Measurements from ENCODE around the gene NEDD4L.

Gene NEDD4L

GRCh38 chr18:58427321-58427720 is 383.3 kb downstream of the NEDD4L start (continued):
- no peak for TF ChIP-seq ZBTB11 (tag by site-specific recombination; conservative IDR thresholded peaks at IDR 0.05; ENCODE audit: low read depth)
- no peak for TF ChIP-seq ZNF548 (tag by site-specific recombination; IDR thresholded peaks at IDR 0.05)
- no peak for TF ChIP-seq ZNF174 (tag by site-specific recombination; IDR thresholded peaks at IDR 0.05)
- TF ChIP-seq ZNF791 (tag by site-specific recombination; IDR thresholded peaks at IDR 0.05) = no peak
- no peak for TF ChIP-seq ZNF654 (tag by site-specific recombination; IDR thresholded peaks at IDR 0.05; ENCODE audit: low read depth)
- TF ChIP-seq MEIS1 (CRISPR knock-in tag; IDR thresholded peaks at IDR 0.05; ENCODE audit: borderline replicate concordance) = no peak

- ChIA-PET POLR2A (no interaction called here), CTCF (no interaction called here)
- TF ChIP-seq ZNF664 (tag by site-specific recombination; IDR thresholded peaks at IDR 0.05) = no peak
- TF ChIP-seq BCL6B (tag by site-specific recombination; IDR thresholded peaks at IDR 0.05) = no peak
- TF ChIP-seq PRDM4 (tag by site-specific recombination; IDR thresholded peaks at IDR 0.05) = no peak
- TF ChIP-seq, protein P1, sequence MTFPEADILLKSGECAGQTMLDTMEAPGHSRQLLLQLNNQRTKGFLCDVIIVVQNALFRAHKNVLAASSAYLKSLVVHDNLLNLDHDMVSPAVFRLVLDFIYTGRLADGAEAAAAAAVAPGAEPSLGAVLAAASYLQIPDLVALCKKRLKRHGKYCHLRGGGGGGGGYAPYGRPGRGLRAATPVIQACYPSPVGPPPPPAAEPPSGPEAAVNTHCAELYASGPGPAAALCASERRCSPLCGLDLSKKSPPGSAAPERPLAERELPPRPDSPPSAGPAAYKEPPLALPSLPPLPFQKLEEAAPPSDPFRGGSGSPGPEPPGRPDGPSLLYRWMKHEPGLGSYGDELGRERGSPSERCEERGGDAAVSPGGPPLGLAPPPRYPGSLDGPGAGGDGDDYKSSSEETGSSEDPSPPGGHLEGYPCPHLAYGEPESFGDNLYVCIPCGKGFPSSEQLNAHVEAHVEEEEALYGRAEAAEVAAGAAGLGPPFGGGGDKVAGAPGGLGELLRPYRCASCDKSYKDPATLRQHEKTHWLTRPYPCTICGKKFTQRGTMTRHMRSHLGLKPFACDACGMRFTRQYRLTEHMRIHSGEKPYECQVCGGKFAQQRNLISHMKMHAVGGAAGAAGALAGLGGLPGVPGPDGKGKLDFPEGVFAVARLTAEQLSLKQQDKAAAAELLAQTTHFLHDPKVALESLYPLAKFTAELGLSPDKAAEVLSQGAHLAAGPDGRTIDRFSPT (tag by site-specific recombination; IDR thresholded peaks at IDR 0.05) = no peak
- peak; percentile 22; the same call in 1 of the 2 replicates for TF ChIP-seq ZFHX2 (tag by site-specific recombination; conservative IDR thresholded peaks at IDR 0.05)
- peak; percentile 55; the same call in 1 of the 2 replicates for TF ChIP-seq ZNF449 (tag by site-specific recombination; IDR thresholded peaks at IDR 0.05)
- no peak for TF ChIP-seq ZNF692 (tag by site-specific recombination; IDR thresholded peaks at IDR 0.05)
- Histone ChIP-seq H3K4me1 (ENCODE audit: control insufficient read depth, insufficient read depth, low read length) (no peaks in the 10 kb centered on the region), H3K9me3 (ENCODE audit: control insufficient read depth, insufficient read depth, low read depth, low read length) (no peaks in the 10 kb centered on the region), H3K4me3 (ENCODE audit: low read depth, low read length) (no peak overlapping the region), H3K36me3 (ENCODE audit: control insufficient read depth in 2 of 2, insufficient read depth in 1 of 2, low read length in 2 of 2) (no peaks in the 10 kb centered on the region), H3K27ac (ENCODE audit: extremely low read depth, low read depth, low read length) (no peak overlapping the region)
Measured at GRCh38 chr18:58429442-58429841, 385.4 kb downstream of the NEDD4L start.
